ENCODE data around the gene MDH1.
"Not testable (repeated sequence)": the region's sequence is repeated elsewhere in the genome, so short reads cannot be mapped to it uniquely, and the experiment has no call there.

Gene MDH1

GRCh38 chr2:63589148-63589958, 590 bp downstream of the MDH1 start:
- no peak for DNase-seq (ENCODE audit: low read depth in 2 of 2)

DNA sequence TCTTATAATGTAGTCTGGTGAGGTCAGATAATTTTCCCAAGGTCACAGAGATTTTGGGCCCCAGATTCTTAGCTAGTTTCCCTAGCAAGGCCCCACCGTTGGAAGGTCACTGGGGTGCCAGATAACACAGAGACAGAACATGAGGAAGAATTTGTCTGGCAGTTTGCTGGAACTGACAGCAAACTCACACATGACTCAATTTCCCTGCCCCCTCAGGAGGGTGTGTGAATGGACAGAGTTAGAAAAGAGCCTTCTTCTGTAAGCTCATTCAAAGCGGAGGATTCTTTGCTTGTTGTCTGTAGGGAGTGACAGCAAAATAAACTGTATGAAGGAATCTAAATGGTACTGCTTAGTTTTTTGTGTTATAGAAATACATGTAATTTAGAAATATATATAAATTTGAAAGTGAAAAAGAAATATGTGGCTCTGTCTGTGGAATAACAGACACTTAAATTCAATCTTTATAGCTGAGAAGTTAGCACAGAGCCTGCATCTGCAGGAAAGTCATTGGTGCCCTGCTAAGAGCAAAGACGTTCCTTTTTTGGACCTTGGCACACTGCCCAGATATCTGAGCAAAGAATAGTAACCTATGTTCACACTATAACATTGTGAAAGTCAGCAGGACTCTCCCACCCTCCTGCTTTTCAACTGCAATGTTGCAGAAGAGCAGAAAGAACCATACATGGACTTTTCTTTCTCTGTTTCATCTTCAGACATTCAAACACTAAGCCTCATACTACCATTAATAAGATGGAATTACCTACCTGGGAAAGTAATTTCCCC, 2.1 kb downstream of the MDH1 start:
- no peak for DNase-seq (ENCODE audit: low read depth in 2 of 2)

- no peak for DNase-seq (ENCODE audit: low read depth in 2 of 2)
These were observed 2.9 kb downstream of the MDH1 start for GRCh38 chr2:63591566-63592175.

DNA sequence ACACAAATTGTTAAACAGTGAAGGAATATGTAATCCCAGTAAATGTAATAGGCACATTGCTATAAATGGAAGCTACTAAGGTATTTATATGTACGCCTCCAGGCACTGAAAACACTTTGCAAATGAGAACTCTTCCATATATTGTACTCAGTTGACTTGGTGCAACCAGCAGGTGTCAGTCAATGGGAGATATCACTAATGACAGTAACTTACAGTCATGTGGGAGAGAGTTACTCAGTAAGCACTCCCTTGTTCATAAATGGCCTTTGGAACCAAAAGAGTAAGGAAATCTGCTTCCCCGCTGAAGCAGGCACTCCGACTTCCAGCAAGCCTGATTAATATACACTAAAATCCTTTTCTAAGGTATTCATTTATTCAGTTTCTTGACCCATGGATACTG, 5.9 kb downstream of the MDH1 start:
- DNase-seq (ENCODE audit: low read depth in 2 of 2) = no peak

GRCh38 chr2:63596401-63596883, 7.7 kb downstream of the MDH1 start:
- no peak for DNase-seq (ENCODE audit: low read depth in 2 of 2)

GRCh38 chr2:63598981-63599380, 10.2 kb downstream of the MDH1 start:
- DNase-seq (ENCODE audit: low read depth in 2 of 2) = no peak

- no peak for DNase-seq (ENCODE audit: low read depth in 2 of 2)
These were observed 12.2 kb downstream of the MDH1 start for GRCh38 chr2:63600881-63601460.

GRCh38 chr2:63604666-63605065, 15.9 kb downstream of the MDH1 start:
- no peak for DNase-seq (ENCODE audit: low read depth in 2 of 2)

DNA sequence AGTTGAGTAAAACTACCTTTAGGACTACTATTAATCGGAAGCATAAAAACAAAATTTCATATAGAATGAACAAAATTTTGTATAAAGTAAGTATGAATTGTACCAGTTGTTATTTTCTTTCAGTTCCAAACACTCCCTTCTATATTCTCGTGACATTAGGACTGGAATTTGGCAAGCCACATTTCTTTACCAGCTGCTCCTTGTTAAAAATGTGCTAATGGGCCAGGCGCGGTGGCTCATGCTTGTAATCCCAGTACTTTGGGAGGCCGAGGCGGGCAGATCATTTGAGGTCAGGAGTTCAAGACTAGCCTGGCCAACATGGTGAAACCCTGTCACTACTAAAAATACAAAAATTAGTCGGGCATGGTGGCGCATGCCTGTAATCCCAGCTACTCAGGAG, 20.1 kb downstream of the MDH1 start:
- not testable (repeated sequence) for DNase-seq (ENCODE audit: low read depth in 2 of 2)

- DNase-seq (ENCODE audit: low read depth in 2 of 2) = no peak
These were observed 21.8 kb downstream of the MDH1 start for GRCh38 chr2:63610525-63610924.

- DNase-seq (ENCODE audit: low read depth in 2 of 2) = no peak
These were observed 24.7 kb downstream of the MDH1 start for GRCh38 chr2:63613391-63613901.

GRCh38 chr2:63614448-63614968, 25.7 kb downstream of the MDH1 start:
- DNase-seq (ENCODE audit: low read depth in 2 of 2) = no peak

GRCh38 chr2:63614983-63615945, 26.5 kb downstream of the MDH1 start:
- no peak for DNase-seq (ENCODE audit: low read depth in 2 of 2)

DNA sequence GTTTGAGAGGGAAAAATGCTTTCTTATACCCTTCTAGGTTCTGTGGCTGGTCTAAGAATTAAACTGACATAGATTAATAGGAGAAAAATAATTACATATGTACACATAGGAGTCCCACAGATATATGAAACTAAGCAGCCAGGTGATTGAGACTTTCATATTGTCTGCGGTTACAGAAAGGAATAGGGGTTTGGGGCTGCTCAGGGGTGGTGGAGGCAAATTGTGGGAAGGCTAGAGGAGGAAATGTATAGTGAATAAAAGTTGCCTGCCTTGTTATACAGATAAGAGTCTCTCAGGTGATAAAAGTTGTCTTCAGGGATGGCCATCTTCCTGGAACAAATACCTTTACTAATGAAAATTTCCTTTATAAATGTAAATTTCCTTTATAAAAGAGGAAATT, 28.6 kb downstream of the MDH1 start:
- no peak for DNase-seq (ENCODE audit: low read depth in 2 of 2)

DNA sequence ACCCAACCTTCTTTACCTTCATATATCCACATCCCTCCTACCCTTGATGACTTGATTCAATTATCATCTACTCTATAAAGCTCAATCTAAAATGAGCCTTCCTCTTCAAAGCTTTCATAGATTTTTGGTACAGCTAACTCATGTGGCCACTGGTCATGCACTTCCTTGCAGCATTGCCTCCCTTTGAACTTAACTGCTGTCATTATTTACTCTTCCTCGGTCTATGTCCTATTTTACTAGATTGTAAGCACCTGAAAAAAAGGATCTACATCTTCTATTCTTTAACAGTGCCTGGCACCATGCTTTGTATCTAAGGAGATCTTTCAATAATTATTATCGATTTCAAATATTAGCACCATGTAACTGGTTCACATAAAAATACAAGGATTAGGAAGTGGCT, 30.6 kb downstream of the MDH1 start:
- no peak for DNase-seq (ENCODE audit: low read depth in 2 of 2)

DNA sequence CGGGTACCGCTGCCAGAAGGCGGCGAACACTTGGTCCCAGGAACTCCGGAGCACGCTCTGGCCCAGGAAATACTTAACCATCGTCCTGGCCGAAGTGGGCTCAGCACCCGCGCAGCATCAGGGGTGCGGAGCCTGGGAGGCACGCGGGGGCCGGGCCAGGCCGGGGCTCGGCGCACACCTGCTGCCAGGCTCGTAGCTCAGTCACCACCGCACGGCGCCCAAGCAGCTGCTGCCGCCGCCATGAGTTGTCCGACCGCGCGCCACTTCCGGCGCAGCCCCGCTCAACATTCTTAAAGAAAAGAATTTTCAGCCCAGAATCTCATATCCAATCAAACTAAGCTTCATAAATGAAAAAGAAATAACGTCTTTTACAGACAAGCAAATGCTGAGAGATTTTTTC, 34.0 kb downstream of the MDH1 start:
- no peak for DNase-seq (ENCODE audit: low read depth in 2 of 2)

- not testable (repeated sequence) for DNase-seq (ENCODE audit: low read depth in 2 of 2)
These were observed 35.0 kb downstream of the MDH1 start for GRCh38 chr2:63623763-63624162.

DNA sequence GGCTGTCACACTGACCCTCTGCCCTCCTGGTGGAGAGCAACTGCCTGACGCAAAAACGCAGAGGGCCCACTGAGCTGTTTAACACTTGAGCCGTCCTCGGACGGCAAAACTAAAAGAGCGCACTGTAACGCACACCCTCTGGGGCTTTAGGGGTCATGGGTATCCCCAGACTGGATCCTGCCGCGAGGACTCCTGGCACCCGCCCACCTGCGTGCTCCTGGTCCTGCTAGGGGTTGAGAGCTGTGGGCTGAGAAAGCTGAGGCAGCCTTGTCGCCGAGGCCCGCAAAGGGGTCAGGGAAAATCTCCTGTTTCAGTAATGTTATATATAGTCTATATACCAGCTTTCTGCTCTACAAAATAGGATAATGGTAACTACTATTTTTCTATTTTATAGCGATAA, 39.1 kb downstream of the MDH1 start:
- no peak for DNase-seq (ENCODE audit: low read depth in 2 of 2)

- DNase-seq (ENCODE audit: low read depth in 2 of 2) = no peak
These were observed 39.7 kb downstream of the MDH1 start for GRCh38 chr2:63628403-63628942.

- no peak for DNase-seq (ENCODE audit: low read depth in 2 of 2)
These were observed 42.7 kb downstream of the MDH1 start for GRCh38 chr2:63631501-63631900.

Data from stimulated activated CD8-positive, alpha-beta memory T cell treated with anti-CD3 and anti-CD28 coated beads, Interleukin-15, amount 100 ng/mL, for 48 hours (primary cell).